ENCODE results near the gene NDUFAF5.

The NDUFAF5 gene

DNA sequence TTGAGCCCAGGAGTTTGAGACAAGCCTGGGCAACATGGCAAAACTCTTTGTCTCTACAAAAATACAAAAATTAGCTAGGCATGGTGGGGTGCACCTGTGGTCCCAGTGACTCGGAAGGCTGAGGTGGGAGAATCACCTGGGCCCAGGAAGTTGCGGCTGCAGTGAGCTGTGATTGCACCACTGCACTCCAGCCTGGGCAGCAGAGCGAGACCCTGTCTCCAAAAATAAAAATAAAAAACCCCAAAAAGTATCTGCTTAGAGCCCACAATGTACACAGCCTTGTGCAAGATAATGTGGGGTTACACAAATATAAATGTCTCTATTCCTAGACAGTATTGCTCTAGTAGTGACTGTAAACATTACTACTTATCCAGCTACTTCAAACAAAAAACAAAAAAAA is 6.0 kb upstream of the NDUFAF5 start:
- DNase-seq (ENCODE audit: low read depth) = no peak

GRCh38 chr20:13783528-13783927 is 1.3 kb upstream of the NDUFAF5 start:
- DNase-seq (ENCODE audit: low read depth) = no peak

DNA sequence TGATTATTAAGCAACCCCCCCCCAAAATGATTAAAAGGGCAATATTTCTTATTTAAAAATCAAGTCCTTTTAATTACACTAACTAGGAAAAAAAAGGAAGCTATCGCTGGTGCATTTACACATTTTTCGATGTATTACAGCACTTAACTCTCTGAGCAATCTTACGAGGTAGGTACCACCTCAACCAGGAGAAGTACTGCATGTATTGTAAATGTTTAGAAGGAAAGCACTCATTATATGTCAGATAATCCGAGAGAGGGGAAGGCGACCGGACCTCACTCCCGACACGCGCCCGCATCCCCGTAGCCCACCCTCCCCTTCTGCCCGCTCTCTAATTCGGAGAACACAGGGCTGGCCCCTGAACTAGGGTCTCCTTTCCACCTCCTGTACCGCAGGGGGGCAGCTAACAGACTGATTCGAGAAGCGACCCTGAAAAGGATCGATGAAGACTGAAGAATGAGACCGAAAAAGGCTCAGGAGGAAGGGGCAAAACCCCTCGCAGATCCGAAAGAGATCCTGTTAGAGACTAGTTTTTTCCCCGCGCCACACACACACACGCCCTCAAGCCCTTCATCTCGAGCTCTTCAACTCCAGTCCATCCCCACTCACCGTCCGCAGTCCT is 446 bp upstream of the NDUFAF5 start:
- no peak for DNase-seq (ENCODE audit: low read depth)

- DNase-seq (ENCODE audit: low read depth) = no peak
Observed at GRCh38 chr20:13786143-13786828, 1.5 kb downstream of the NDUFAF5 start.

GRCh38 chr20:13788167-13788834 is 3.5 kb downstream of the NDUFAF5 start:
- peak; percentile 9 for DNase-seq (ENCODE audit: low read depth)

GRCh38 chr20:13790708-13791107 is 5.9 kb downstream of the NDUFAF5 start:
- DNase-seq (ENCODE audit: low read depth) = no peak

- DNase-seq (ENCODE audit: low read depth) = no peak
Observed at GRCh38 chr20:13791540-13792459, 7.0 kb downstream of the NDUFAF5 start.

DNA sequence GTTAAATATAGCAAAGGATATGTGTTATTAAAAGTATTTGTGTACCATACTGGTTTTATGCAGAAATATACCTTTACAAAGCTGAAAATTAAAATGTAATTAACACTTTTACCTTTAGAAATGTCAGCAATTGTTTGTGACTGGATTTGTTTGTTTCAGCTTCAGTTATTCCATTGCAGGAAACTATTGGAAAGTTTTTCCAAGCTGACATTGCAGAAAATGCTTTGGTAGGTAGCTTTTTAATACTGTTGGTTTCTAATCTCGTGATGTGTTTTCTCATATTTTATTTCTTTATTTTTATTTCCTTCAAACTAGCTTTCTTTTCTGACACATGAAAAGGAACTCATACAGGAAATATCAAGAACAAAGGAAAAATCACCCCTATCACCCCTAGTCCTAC is 8.2 kb downstream of the NDUFAF5 start:
- DNase-seq (ENCODE audit: low read depth) = no peak

- no peak for DNase-seq (ENCODE audit: low read depth)
Observed at GRCh38 chr20:13794667-13795066, 9.8 kb downstream of the NDUFAF5 start.

DNA sequence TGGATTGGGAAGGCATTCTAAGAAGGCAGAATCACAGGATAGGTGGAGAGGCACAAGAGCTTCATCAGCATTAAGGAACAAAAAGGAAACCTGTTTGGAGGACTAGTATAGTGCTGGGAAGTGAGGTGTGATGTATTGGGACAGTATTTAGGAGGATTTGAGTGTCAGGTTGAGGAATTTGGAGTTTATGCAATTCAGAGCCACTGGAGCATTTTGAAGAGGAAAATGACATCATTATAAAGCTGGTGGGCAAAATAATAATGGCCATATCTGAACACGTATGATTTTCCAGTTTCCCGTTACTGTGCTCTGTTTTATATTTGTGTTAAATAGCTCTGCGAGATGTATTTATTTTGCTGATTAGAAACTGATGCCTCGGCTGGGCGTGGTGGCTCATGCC is 14.2 kb downstream of the NDUFAF5 start:
- no peak for DNase-seq (ENCODE audit: low read depth)

DNA sequence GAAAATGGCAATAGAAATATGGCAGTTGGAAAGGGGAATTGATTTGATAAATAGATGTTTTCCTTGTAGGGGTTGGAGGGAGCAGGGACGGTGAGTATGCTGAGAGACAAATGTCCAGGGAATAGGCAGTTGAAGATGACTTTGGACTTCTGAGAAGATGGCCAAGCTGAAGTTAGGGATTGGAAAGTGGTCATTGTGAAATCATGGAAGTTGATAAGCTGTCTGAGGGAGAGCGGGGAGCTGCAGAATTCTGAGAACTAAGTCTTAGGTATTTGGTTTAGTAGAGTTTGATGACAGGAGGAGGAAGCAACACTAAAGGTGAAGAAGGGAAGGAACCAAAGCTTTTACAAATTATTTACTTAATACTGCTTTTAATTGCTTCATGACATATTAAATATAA is 15.1 kb downstream of the NDUFAF5 start:
- DNase-seq (ENCODE audit: low read depth) = no peak

DNA sequence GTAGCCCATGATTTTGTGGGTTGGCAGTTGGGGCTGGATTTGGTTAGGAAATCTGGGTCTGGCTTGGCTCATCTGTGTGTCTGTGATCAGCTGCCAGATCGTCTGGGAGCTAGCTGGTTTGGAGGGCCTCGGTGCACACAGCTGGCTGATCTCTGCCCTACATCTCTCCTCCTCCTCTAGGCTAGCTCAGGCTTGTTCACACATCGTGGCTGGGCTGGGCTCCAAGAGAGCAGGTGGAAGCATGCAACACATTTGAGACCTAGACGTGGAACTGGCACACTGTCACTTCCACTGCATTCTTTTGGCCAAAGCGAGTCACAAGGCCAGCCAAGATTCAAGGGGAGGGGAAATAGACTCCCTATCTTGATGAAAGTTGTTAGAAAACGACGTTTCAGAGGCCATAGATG is 15.9 kb downstream of the NDUFAF5 start:
- no peak for DNase-seq (ENCODE audit: low read depth)

GRCh38 chr20:13809373-13809772 is 24.5 kb downstream of the NDUFAF5 start:
- no peak for DNase-seq (ENCODE audit: low read depth)

DNA sequence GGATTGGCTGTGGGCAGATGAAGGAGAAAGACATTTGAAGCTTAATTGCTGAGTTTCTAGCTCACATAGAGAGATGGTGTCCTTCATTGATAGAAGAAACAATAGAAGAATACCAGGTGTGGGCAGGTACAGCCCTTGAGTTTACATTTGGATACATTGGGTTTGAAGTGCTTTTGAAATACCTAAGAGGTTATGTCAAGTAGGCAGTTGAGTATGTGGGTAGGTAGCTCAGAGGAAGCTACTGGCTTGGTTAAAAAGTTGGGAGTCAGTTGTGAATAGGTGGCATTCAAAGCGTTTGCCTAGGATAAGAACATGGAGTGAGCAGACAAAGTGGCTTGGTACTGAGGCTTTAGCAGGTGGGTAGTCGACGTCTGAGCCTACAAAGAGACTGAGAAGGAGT is 25.0 kb downstream of the NDUFAF5 start:
- DNase-seq (ENCODE audit: low read depth) = no peak

- no peak for DNase-seq (ENCODE audit: low read depth)
Observed at GRCh38 chr20:13810446-13810845, 25.6 kb downstream of the NDUFAF5 start.

- no peak for DNase-seq (ENCODE audit: low read depth)
Observed at GRCh38 chr20:13813910-13814309, 29.1 kb downstream of the NDUFAF5 start.

DNA sequence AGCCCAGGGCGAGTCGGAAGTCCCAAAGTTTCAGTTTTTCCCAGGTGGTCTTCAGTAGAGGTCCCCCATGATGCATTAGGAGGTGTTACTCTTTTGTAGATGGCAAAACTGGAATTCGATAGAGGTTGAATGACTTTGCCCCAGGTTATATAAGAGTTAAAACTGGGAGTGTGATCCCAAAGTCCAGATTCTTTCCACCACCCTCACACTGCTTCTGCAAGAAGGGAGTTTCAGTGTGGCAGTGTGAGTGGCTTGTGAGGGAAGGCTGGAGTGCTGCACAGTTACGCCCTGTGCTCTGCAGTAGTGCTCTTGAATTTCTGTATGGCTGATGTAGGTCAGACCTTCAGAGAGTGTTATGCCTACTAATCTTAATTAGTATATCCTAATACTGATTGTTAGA is 29.8 kb downstream of the NDUFAF5 start:
- DNase-seq (ENCODE audit: low read depth) = no peak

DNA sequence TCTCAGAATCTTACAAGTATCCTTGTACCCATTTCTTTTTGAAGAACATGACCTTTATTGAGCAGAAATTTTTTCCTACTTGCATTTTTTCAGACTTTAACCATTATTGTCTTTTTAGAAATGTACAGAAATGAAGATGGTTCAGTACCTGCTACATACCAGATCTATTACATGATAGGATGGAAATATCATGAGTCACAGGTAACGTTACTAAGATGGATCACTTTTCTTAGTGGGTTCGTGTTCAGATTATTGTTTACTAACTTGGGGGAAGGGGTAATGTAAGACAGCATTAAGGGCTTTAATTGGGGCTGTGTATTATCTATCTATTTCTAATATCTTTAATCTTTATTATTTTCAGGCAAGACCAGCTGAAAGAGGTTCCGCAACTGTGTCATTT is 31.9 kb downstream of the NDUFAF5 start:
- DNase-seq (ENCODE audit: low read depth) = no peak

DNA sequence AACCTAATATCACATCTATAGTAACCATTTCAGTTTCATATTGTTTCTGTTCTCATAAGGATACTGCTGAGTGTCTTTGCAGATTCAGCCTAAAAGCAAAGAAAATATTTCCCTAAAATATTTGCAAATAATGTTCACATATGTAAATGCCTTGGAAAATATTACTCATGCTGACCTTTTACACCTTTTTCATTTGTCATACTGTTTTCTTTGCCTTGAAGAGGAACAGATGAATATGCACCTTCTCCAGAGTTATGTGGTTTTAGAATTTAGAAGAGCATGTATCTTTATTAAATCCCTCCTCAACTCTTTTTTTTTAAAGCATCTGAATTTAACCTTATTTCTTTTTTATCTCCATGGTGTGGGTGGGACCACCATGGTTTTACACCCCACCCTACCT is 32.5 kb downstream of the NDUFAF5 start:
- no peak for DNase-seq (ENCODE audit: low read depth)

- no peak for DNase-seq (ENCODE audit: low read depth)
Observed at GRCh38 chr20:13819885-13820645, 35.2 kb downstream of the NDUFAF5 start.

DNA sequence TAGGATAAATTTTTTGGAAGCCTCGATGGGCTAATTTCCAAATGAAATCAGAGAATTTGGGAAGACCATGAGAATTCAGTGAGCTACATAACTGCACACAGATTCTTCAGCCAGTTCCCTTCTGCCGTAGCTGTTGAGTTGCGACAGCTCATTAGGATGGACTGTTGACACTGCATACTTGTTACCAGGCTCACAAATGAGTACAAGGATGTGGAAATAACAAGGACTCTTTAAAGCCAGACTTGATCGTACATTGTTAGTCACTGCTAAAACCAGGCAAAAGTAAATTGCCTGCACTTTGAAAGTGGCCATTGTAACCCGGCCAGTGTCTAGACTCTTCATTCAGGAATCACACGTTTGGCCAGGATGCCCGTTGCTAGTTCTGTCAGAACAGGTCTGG is 37.0 kb downstream of the NDUFAF5 start:
- no peak for DNase-seq (ENCODE audit: low read depth)

DNA sequence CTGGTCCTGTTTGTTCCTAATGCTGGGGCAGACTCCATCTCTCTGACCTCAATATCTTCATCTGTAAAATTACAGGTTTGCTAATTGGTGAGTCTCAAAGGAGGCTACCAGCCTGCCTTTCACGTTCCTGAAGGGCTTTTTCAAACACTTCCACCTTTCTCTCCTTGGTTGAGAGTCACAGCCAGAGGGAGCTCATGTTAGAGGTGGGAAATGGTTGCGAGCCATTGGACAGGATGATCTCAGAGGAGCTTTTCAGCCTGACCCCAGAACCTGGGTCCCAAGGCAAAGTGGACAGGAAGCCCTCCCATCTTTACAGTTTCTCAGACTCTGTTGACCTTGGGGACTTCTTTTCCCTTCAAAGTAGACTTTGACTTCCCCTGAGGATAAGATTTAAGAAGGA is 37.6 kb downstream of the NDUFAF5 start:
- DNase-seq (ENCODE audit: low read depth) = no peak
